Measurements from ENCODE around the gene DIPK2B. TPM values are rescaled to one million over a fixed set of nuclear protein-coding genes. Genes with fewer than 3 reads are reported as not detected.

The DIPK2B gene, protein sequence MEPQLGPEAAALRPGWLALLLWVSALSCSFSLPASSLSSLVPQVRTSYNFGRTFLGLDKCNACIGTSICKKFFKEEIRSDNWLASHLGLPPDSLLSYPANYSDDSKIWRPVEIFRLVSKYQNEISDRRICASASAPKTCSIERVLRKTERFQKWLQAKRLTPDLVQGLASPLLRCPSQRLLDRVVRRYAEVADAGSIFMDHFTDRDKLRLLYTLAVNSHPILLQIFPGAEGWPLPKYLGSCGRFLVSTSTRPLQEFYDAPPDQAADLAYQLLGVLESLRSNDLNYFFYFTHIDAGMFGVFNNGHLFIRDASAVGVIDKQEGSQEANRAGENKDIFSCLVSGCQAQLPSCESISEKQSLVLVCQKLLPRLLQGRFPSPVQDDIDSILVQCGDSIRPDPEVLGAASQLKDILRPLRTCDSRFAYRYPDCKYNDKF
- not detected in 2 replicates for total RNA-seq

DNA sequence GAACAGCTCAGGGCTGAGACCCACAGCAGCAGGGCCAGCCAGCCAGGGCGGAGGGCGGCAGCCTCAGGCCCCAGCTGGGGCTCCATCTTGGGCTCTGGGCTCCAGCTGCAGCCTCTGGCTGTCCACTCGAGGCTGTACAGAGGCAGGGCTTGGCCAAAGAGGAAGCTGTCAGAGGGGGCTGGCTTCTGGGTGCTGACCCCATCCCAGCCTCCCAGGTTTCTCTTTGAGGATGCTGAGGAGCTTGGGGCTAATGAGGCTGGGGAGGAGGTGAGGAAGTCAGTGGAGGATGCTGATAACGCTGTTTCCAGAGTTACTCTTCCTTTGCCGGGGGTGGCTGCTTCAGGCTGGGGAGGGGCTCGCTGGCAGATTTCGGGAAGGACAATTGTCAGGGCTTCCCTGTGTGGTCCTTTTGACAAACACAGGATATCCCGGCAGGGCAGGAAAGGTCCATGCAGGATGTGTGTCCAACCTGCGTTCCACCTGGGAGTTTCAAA is at the start of gene DIPK2B:
Gene DIPK2B (minus strand): TSS at position 136 of the 494 bp plus-strand sequence. CDS start 50 bp downstream, at position 86.
- Mint-ChIP-seq H3K36me3 (ENCODE audit: low read depth) (no peaks in the 10 kb centered on the region), H3K9me3 (no peaks in the 10 kb centered on the region), H3K27me3 (ENCODE audit: low read depth) (peaks cover 19% of the 10 kb centered on the region), H3K4me3 (ENCODE audit: low read depth) (no peak within 1 kb of the TSS), H3K4me1 (ENCODE audit: low read depth) (no peaks in the 10 kb centered on the region), H3K27ac (no peak within 1 kb of the TSS)
- intact Hi-C loops (cut with micrococcal nuclease): no loop called here
- no peak for DNase-seq (ENCODE audit: low spot score)

DNA sequence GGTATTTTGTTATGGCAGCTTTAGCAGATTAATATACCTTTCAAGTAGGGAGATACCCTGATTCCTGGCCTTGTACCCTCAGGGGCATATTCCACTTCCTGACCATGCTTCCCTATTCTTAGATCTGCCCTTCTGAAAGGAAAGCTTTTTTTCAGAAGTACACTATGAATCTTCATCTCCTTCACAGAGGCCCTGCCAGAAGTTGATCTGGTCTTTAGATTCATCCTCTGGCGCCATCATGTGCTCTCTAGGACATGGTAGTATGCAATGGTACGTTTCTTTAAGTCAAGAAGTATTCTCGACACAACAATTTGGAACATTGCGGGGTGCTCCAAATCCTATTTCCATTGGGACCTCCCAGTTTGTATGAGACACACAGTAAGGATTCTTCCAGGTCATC is 39.6 kb upstream of the DIPK2B start:
- Mint-ChIP-seq H3K9me3 (no peaks in the 10 kb centered on the region), H3K4me3 (ENCODE audit: low read depth) (no peak overlapping the region), H3K27ac (no peak overlapping the region), H3K4me1 (ENCODE audit: low read depth) (peaks cover 2% of the 10 kb centered on the region), H3K27me3 (ENCODE audit: low read depth) (peaks cover 4% of the 10 kb centered on the region), H3K36me3 (ENCODE audit: low read depth) (no peaks in the 10 kb centered on the region)
- intact Hi-C loops (cut with micrococcal nuclease): no loop called here
- no peak for DNase-seq (ENCODE audit: low spot score)

DNA sequence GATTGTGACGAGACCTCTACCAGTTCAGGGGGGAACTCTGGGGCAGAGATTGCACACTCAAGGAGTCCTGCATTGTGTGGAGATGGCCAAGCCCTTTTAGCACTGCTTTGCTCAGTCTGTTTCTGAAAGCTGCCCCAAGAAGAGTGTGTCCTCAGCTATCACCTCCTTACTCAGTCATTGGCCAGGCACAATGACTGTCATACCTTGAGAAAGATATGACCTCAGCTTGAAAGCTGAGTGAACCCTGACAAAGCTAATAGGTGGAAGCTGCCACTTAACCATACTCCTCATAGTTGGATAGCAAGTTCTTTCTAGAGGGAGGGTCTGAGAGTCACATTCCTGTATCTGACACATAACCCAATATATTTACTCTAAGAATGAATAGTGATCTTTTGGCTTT is 37.8 kb upstream of the DIPK2B start:
- Mint-ChIP-seq H3K36me3 (ENCODE audit: low read depth) (no peaks in the 10 kb centered on the region), H3K9me3 (peaks cover 6% of the 10 kb centered on the region)
- intact Hi-C loops (cut with micrococcal nuclease): no loop called here

DNA sequence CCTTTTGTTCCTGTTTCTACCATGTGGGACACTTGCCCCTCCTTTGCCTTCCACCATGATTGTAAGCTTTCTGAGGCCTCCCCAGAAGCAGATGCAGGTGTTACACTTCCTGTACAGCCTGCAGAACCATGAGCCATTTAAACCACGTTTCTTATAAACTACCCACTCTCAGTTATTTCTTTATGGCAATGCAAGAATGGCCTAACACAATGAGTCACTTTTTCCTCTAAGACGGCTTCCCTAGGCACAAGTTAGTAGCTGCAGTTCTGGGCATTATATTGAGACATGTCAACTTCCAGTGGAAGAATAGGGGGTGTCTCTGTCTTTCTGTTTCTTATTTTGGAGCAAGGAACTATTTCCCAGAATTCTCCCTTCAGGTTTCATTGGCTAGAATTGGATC is 32.9 kb upstream of the DIPK2B start:
- Mint-ChIP-seq H3K4me1 (ENCODE audit: low read depth) (peaks cover 7% of the 10 kb centered on the region), H3K9me3 (peaks cover 20% of the 10 kb centered on the region), H3K4me3 (ENCODE audit: low read depth) (no peak overlapping the region), H3K36me3 (ENCODE audit: low read depth) (no peaks in the 10 kb centered on the region), H3K27ac (no peak overlapping the region), H3K27me3 (ENCODE audit: low read depth) (no peaks in the 10 kb centered on the region)
- intact Hi-C loops (cut with micrococcal nuclease): no loop called here
- DNase-seq (ENCODE audit: low spot score): no peak

More for the DNA sequence above, 37.8 kb upstream of the DIPK2B start:
- peaks cover 4% of the 10 kb centered on the region for H3K27me3 Mint-ChIP-seq (ENCODE audit: low read depth)
- no peak for DNase-seq (ENCODE audit: low spot score)
- no peak overlapping the region for H3K27ac Mint-ChIP-seq
- H3K4me3 Mint-ChIP-seq (ENCODE audit: low read depth): no peak overlapping the region
- H3K4me1 Mint-ChIP-seq (ENCODE audit: low read depth): peaks cover 2% of the 10 kb centered on the region

DNA sequence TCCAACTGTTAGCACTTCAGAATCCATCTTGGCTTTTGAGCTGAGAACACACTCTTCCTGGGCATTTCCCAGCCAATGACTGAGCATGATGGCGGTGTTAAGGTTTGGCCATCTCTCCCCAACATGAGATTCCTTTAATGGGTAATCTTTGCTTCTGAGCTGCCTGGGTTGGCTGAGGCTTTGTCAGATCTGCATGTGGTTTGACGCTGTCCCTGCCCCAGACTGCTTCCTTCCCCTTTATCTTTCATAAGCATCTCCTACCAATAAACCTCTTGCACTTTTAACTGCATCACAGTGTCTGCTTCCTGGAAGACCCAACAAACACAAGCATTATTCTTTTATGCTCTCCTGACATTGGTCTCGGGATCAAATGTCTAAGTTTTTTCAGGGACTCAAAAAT is 31.5 kb upstream of the DIPK2B start:
- no peaks in the 10 kb centered on the region for H3K36me3 Mint-ChIP-seq (ENCODE audit: low read depth)
- no peak overlapping the region for H3K27ac Mint-ChIP-seq
- peaks cover 5% of the 10 kb centered on the region for H3K4me1 Mint-ChIP-seq (ENCODE audit: low read depth)
- H3K4me3 Mint-ChIP-seq (ENCODE audit: low read depth): no peak overlapping the region
- no peak for DNase-seq (ENCODE audit: low spot score)
- intact Hi-C loops (cut with micrococcal nuclease): no loop called here
- H3K27me3 Mint-ChIP-seq (ENCODE audit: low read depth): no peaks in the 10 kb centered on the region
- H3K9me3 Mint-ChIP-seq: peaks cover 20% of the 10 kb centered on the region

DNA sequence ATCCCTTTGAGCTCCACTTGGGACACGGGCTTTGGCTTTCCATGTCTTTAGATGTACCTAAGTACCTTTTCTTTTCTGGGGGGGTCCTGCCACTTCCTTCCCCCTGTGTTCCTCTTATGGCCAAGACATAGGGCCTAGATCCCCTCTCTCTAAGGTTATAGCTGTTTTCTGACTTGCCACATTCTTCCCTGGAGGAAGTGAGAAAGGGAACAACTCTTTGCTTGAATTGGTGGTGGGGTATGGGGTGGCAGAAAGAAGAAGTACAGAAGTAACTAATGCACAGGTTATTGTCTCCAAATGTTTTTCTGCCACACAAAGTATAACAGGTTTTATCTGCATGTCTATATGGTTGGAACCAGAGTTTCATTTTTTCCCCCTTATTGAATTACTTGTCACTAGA is 29.7 kb upstream of the DIPK2B start:
- H3K9me3 Mint-ChIP-seq: peaks cover 20% of the 10 kb centered on the region
- no peak overlapping the region for H3K27ac Mint-ChIP-seq
- no peak for DNase-seq (ENCODE audit: low spot score)
- peaks cover 5% of the 10 kb centered on the region for H3K4me1 Mint-ChIP-seq (ENCODE audit: low read depth)
- intact Hi-C loops (cut with micrococcal nuclease): no loop called here
- no peaks in the 10 kb centered on the region for H3K27me3 Mint-ChIP-seq (ENCODE audit: low read depth)
- H3K36me3 Mint-ChIP-seq (ENCODE audit: low read depth): no peaks in the 10 kb centered on the region
- no peak overlapping the region for H3K4me3 Mint-ChIP-seq (ENCODE audit: low read depth)

DNA sequence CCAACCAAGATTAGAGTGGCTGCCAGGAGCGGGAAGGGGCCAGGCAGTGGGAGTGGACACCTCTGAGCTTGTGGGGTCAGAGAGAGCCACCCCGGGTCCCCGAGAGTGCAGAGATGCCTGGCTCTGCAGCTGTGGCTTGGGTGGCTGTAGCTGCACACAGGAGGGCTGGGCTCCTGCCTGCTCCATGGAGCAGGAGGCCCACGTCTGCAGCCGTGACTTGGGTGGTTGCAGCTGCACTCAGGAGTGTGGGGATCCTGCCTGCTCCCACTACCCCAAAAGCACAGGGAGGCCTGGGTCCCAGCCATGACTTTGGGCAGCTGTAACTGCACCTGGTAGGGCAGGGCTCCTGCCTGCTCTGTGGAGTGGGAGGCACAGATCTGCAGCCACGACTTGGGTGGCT is 28.7 kb upstream of the DIPK2B start:
- no peak for DNase-seq (ENCODE audit: low spot score)
- Mint-ChIP-seq H3K27ac (no peak overlapping the region), H3K36me3 (ENCODE audit: low read depth) (no peaks in the 10 kb centered on the region), H3K4me3 (ENCODE audit: low read depth) (no peak overlapping the region), H3K9me3 (peaks cover 20% of the 10 kb centered on the region), H3K27me3 (ENCODE audit: low read depth) (no peaks in the 10 kb centered on the region), H3K4me1 (ENCODE audit: low read depth) (peaks cover 5% of the 10 kb centered on the region)
- intact Hi-C loops (cut with micrococcal nuclease): no loop called here

DNA sequence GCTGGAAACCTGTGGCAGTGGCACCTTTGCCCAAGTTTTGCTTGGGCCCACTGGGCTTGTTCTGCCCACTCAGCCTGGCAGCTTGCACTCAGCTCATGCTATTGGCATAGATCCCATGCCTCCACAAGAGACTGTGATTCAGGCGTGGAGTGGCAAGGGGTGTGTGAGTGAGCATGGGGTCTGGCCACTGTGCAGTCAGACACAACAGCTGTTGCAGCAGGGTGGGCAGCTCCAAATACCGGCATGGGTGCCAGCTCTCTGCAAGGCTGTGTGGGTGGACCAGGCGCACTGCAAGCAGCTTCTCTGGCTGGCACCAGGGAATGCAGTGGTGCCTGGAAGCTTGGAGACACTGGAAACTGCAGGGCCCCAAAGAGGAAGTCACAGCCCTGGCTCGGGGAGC is 27.4 kb upstream of the DIPK2B start:
- no peaks in the 10 kb centered on the region for H3K27me3 Mint-ChIP-seq (ENCODE audit: low read depth)
- H3K36me3 Mint-ChIP-seq (ENCODE audit: low read depth): no peaks in the 10 kb centered on the region
- H3K27ac Mint-ChIP-seq: no peak overlapping the region
- intact Hi-C loops (cut with micrococcal nuclease): no loop called here
- H3K4me3 Mint-ChIP-seq (ENCODE audit: low read depth): no peak overlapping the region
- H3K4me1 Mint-ChIP-seq (ENCODE audit: low read depth): peaks cover 5% of the 10 kb centered on the region
- peaks cover 11% of the 10 kb centered on the region for H3K9me3 Mint-ChIP-seq
- DNase-seq (ENCODE audit: low spot score): no peak

DNA sequence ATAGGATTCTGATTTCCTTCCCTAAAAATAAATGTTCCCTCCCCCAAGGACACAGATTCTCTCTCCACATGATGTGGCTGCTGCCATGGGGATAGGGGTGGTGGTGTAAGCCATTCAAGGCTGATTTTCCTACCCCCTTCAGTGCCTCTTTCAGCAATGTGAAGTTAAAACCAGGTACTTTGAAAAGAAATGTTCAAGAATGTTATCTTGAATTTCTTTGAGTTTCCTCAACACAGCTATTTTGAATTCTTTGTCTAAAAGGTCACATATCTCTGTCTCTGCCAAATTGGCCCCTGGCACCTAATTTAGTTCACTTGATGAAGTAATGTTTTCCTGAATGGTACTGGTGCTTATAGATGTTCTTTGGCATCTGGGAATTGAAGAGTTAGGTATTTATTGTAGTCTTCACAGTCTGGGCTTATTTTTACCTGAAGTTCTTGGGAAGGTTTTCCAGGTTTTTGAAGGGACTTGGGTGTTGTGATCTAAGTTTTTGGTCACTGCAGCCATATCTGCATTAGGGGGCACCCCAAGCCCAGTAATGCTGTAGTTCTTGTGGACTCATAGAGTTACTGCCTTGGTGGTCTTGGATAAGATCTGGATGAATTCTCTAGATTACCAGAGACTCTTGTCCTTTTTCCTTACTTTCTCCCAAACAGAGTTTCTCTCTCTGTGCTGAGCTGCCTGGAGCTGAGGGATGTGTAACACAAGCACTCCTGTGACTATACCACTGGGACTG is 7.6 kb upstream of the DIPK2B start:
- DNase-seq (ENCODE audit: low spot score): no peak
- intact Hi-C loops (cut with micrococcal nuclease): no loop called here
- H3K4me3 Mint-ChIP-seq (ENCODE audit: low read depth): no peak overlapping the region
- H3K36me3 Mint-ChIP-seq (ENCODE audit: low read depth): no peaks in the 10 kb centered on the region
- H3K27ac Mint-ChIP-seq: no peak overlapping the region
- no peaks in the 10 kb centered on the region for H3K4me1 Mint-ChIP-seq (ENCODE audit: low read depth)
- peaks cover 5% of the 10 kb centered on the region for H3K27me3 Mint-ChIP-seq (ENCODE audit: low read depth)
- peaks cover 10% of the 10 kb centered on the region for H3K9me3 Mint-ChIP-seq

DNA sequence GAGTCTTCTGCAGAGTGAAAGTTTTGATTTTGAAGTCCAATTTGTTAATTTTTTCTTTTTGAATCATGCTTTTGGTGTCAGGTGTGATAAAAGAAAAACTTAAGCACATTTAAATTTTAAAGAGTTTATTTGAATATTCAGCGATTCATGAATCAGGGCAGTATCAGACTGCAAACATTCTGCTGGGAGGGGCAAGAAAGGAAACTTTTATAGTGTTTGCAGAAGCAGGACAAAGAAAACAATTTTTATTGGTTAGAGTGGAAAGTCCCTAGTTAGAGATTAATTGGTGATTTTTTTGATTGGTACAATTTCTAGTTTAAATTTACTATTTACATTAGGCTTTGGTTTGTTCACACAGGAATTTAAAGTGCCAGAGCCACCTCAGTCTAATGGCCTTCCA is 1.5 kb upstream of the DIPK2B start:
- no peak for DNase-seq (ENCODE audit: low spot score)
- Mint-ChIP-seq H3K4me1 (ENCODE audit: low read depth) (no peaks in the 10 kb centered on the region), H3K4me3 (ENCODE audit: low read depth) (no peak overlapping the region), H3K27ac (no peak overlapping the region), H3K27me3 (ENCODE audit: low read depth) (peaks cover 21% of the 10 kb centered on the region), H3K9me3 (peaks cover 10% of the 10 kb centered on the region), H3K36me3 (ENCODE audit: low read depth) (no peaks in the 10 kb centered on the region)
- intact Hi-C loops (cut with micrococcal nuclease): no loop called here

DNA sequence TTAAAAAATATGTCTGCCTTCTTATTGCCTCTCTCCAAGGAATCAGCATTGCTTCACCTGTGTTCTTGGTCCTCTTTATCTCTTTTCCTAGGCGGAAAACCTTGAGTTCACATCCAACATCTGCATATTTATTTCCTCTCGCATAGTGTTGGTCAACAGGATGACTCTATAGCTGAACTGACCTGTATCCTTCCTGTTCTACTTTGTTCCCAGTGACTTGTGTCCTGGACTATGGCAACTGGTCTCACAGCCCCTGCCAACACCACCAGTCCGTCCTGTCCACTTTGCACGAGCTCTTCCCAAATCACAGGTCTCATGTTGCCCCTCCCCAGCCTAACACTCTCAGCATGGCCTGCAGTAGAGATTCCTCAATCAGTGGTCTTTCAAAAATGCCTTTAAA is 2.0 kb downstream of the DIPK2B start:
- intact Hi-C loops (cut with micrococcal nuclease): no loop called here
- Mint-ChIP-seq H3K9me3 (no peaks in the 10 kb centered on the region), H3K27me3 (ENCODE audit: low read depth) (peaks cover 16% of the 10 kb centered on the region), H3K36me3 (ENCODE audit: low read depth) (no peaks in the 10 kb centered on the region), H3K4me3 (ENCODE audit: low read depth) (no peak overlapping the region), H3K27ac (no peak overlapping the region), H3K4me1 (ENCODE audit: low read depth) (no peaks in the 10 kb centered on the region)
- DNase-seq (ENCODE audit: low spot score): no peak

DNA sequence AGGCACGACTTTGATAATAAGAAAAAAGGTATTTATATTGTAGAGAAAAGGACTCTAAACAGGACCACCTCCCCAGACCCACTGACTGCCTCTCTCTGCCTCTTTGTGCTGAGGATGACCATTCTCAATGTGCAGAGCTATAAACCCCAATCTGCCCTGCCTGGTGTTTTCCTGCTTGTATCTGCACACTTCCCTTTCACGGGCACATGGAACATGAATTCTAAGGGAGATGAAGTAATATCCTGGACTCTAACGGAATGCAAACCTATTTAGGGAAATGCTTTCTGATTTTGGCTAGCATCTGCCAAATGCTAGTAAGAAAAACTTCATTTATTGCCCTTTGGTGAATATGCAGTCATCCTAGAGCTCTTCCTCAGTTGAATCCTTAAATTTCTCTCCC is 2.4 kb downstream of the DIPK2B start:
- no peak overlapping the region for H3K27ac Mint-ChIP-seq
- intact Hi-C loops (cut with micrococcal nuclease): no loop called here
- H3K9me3 Mint-ChIP-seq: no peaks in the 10 kb centered on the region
- no peak for DNase-seq (ENCODE audit: low spot score)
- no peak overlapping the region for H3K4me3 Mint-ChIP-seq (ENCODE audit: low read depth)
- no peaks in the 10 kb centered on the region for H3K4me1 Mint-ChIP-seq (ENCODE audit: low read depth)
- H3K27me3 Mint-ChIP-seq (ENCODE audit: low read depth): peaks cover 16% of the 10 kb centered on the region
- H3K36me3 Mint-ChIP-seq (ENCODE audit: low read depth): no peaks in the 10 kb centered on the region

DNA sequence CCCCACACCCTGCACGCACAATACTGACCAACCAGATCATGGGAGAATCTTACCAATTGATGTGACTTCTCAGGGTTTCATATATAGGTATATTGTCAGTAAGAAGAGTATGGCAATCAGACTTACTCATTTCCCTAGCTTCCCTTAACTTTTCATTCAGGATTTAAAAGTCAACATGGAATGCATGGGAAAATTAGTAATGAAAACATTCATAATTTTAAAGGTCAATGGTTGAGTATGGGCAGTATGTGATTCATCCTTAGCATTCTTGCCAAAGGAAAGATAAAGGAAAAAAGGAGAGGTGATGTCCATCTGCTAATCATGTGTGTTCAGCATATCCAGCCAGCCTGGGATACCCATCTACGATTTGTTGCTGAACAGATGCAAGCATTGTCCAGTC is 4.0 kb downstream of the DIPK2B start:
- Mint-ChIP-seq H3K9me3 (no peaks in the 10 kb centered on the region), H3K36me3 (ENCODE audit: low read depth) (no peaks in the 10 kb centered on the region), H3K27me3 (ENCODE audit: low read depth) (peaks cover 8% of the 10 kb centered on the region), H3K4me3 (ENCODE audit: low read depth) (no peak overlapping the region), H3K4me1 (ENCODE audit: low read depth) (peaks cover 2% of the 10 kb centered on the region), H3K27ac (no peak overlapping the region)
- intact Hi-C loops (cut with micrococcal nuclease): no loop called here
- no peak for DNase-seq (ENCODE audit: low spot score)
